Ureter (tissue), 1 donor: ENCODE measurements around the gene SUSD4. TPM values are rescaled to one million over a fixed set of nuclear protein-coding genes. Genes with fewer than 3 reads are reported as not detected.
A peak's percentile ranks its signal among the peaks of the same experiment; 100 is the strongest.

Experiments used
- DNase-seq: peaks from one replicate; pipeline ENCODE4 v3.0.0-alpha.2; 2020; ENCODE audit warnings: low spot score
- total RNA-seq: library from RNA; stranded (reverse); gene quantifications from one replicate; pipeline ENCODE4 v1.2.4, GENCODE V29; 2023
- donor health status: DM: yes; HTN: yes; CAD: no.

The SUSD4 gene
- total RNA-seq, 1 donor from 2014 or later = 21.9 TPM

DNA sequence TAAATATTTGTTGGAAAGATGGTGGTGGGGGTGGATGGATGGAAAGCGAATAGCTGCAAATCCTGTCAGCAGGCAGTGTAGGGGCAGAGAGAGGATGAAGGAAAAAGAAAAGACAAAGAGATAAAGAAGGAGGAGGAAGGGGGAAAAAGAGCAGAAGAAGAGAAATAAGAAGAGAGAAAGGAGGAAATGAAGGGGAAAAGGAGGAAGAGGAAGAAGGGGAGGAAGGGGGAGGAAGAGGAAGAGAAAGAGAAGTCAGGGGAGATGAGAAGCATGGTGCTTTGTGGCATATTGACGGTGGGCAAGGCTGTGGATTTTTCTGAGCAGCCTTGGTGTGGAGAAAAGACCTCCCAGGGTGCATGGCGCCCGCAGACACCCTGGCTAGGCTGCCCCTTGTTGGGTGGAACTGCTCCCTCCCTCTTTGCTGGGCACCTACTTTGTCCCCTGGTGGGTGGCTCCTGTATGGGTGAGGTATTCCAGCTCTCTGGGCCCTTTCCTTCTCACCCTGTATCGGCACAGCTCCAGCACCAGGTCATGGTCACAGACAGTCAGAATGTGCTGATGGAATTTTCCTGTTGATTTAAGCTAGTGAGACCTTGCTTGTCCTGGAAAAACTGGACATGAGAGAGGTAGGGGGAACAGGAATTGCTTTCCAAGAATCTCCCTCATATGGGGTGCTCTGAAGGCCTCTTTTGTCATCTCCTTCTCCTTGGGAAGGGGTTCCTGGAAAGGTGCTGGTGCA, 175.2 kb downstream of the SUSD4 start:
- no peak for DNase-seq

DNA sequence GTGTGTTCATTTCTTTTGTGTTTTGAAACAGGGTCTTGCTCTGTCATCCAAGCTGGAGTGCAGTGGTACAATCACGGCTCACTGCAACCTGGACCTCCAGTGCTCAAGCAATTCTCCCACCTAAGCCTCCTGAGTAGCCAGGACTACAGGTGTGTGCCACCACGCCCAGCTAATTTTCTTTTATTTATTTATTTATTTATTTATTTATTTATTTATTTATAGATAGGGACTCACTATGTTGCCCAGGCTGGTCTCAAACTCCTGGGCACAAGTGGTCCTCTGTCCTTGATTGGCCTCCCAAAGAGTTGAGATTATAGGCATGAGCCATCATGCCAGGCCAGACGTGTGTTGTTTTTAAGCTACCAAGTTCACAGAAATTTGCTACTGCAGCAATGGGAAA, 177.2 kb downstream of the SUSD4 start:
- no peak for DNase-seq

DNA sequence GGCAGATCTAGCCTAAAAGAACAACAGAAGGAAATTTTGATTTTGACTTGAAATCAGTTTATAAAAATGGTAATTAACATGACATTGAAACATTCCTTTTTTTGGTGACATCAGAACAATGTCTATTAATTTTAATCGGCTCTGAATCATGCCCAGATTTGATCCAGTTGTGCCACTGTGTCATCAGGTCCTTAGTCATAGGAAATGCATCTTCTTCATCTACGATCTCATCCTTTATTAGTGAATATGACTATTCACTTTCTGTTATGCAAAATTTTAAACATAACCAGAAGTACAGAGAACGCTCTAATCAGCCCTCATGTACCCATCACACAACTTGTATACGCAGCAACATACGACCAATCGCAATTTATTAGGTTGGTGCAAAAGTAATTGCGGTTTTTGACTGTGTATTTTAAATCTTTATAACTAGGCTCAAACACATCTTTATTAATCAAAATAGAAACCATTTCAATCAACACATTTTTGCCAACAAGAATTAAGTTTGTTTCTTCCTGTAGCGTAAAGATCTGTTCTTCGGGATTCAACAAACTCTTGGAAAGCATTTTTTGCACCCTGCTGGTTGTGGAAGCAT, 180.6 kb downstream of the SUSD4 start:
- DNase-seq = no peak

DNA sequence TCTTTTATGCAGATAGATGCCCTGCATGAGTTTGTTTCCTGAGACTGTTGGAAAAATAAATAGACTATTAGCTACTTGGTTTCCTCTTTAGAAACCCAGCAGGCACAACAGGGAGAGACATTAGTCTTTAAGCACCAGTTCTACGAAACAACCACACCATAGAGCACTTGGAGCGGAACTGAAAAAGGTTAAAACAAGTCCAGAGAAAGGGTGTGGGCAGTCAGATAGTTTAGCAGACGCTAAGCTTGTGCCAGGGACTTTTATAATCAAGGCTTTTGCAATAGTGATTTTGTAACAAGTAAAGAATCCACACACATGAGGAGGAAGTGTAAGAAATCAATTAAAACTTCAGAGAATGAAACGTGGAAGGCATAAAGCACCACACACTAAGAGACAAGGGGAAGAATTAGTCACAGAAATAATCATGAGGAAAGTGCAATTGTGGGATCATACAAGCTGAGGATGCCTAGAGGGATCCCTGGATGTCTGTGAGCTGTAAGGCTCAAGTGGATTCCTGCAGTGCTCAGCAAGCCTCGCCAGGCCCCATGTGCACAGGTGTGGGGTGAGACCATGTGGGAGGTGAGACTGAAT, 183.2 kb downstream of the SUSD4 start:
- peak; percentile 57 for DNase-seq

DNA sequence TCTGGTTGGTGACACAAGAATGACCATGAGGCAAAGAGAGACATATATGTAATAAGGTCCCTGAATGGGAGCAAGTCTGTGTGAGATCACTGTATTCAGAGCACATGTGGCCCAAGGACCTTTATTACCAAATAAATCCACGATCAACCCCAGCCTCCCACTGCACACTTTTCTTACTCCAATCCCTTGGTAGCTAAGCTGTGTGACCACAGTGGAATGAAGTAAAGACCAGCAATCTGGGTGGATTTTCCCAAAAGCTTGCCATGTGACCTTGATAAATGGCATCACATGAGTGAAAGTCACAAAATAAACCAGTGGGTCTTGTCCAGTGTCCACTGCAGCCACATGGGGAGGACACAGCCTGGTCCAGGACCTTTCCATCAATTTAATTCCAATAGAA, 184.2 kb downstream of the SUSD4 start:
- DNase-seq = no peak

DNA sequence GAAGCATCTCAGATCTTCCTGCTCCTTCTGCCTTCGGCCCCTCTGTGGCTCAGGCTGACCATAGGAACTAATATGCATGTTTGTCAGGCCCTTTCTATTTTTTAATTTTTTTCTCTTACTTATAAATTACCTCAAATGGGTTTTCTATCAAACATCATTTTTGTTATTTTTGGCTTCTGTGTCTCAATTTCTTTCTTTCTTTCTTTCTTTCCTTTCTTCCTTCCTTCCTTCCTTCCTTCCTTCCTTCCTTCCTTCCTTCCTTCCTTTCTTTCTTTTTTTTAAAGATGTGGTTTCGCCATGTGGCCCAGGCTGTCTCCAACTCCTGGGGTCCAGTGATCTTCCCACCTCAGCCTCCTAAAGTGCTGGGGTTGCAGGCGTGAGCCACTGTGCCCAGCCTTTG, 184.7 kb downstream of the SUSD4 start:
- DNase-seq = no peak

DNA sequence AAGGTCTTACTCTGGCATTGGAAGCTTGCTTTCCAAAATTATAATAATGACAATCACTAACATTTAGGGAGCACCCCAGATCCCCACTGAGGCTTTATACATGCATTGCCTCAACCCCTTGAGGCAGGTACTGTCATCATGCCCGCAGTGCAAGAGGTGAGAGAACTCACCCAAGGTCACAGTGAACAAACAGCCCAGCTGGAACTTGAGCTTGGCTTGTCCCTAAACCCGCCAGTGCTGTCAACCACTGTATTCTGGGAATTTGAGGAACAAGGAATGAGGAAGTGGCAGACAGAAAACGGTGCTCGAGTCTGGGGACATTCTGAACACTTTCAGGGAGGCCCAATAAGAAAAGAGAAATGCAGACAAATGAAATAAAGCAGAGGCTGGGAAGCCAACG, 186.3 kb downstream of the SUSD4 start:
- no peak for DNase-seq

DNA sequence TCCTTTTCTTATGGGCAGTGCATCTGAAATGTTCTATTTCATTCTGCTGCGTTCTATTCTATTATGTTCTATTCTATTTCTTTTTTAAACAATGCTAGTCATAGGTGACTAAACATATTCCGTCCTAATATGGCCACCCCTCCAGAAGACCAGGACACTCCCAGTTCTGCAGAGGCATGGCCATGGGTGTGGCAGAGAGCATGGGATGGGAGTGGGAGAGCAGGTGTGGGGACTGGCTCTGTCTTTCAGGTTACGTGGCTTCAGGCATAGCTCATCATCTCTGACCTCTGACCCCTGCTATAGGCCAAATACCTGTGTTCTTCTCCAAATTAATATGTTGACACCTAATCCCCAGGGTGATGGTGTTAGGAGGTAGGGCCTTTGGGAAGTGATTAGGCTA, 187.5 kb downstream of the SUSD4 start:
- no peak for DNase-seq

DNA sequence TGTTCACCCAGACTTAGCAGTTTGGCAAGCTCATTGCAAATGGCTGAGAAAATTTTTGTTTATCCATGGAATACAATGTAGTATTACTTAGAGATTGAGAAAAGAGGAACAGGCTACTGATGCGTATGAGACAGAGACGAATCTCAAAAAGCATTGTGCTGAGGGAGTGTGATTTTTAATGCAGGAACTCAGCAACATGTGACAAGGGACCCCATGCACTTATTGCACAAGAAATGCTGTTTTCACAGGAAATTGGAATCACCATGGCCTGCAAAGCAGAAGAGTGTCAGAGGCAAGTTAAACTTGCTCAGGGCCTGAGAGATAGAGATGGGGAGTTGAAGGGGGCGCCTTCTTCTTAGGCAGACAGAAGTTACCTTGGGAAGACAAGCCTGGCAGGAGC, 188.3 kb downstream of the SUSD4 start:
- no peak for DNase-seq

DNA sequence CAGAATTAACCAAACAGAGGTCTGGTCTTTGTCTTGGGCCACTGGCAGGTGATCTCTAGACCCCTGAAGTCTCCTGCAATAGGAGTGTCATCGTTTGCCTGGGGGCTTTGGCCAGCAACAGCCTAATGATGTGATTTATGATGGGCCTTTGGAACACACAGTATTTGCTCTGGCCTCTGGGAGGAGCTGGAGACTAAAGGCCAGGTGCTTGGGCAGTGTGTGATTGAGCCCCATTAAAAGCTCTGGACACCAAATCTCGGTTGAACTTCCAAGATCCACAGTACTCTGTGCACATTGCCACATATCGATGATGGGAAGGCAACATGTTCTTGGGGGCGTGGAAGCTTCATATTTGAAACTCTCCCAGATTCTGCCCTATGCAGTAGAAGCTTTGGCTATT, 188.9 kb downstream of the SUSD4 start:
- DNase-seq = no peak

Other genes with a start within 250 kb of the SUSD4 start
- 24.7 TPM for gene TLR5, start 220.9 kb downstream of the SUSD4 start, total RNA-seq
- gene CCDC185, start 29.2 kb upstream of the SUSD4 start, total RNA-seq = not detected